ENCODE results near the gene BCL2L1.
A peak's percentile ranks its signal among the peaks of the same experiment; 100 is the strongest.

BCL2L1 gene

DNA sequence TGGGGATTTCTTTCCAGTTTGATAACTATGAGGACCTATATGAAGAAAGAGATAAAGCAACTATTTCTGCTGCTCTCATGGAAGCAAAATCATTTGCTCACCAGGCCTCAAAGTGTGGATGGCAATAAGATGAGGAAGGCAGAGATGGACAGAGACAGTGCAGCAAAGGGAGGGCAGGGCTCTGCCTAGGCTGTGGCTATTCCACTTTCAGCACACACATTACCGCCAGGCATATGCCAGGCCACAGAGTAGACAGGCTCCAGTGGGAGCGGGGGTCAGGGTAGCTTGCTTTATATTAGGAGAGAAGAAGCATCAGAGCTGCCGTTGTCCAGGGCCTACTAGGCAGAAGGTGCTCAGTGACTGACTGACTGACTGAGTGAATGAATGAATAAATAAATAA is 40.9 kb downstream of the BCL2L1 start:
- H3K4me1 Mint-ChIP-seq: peaks cover 98% of the 10 kb centered on the region
- H3K9me3 Mint-ChIP-seq: no peaks in the 10 kb centered on the region
- peak overlapping the region; percentile 79 for H3K27ac Mint-ChIP-seq
- no peak overlapping the region for H3K4me3 Mint-ChIP-seq
- H3K36me3 Mint-ChIP-seq (ENCODE audit: low read depth): peaks cover 86% of the 10 kb centered on the region
- ATAC-seq: no peak
- H3K27me3 Mint-ChIP-seq: no peaks in the 10 kb centered on the region
- no peak for DNase-seq

DNA sequence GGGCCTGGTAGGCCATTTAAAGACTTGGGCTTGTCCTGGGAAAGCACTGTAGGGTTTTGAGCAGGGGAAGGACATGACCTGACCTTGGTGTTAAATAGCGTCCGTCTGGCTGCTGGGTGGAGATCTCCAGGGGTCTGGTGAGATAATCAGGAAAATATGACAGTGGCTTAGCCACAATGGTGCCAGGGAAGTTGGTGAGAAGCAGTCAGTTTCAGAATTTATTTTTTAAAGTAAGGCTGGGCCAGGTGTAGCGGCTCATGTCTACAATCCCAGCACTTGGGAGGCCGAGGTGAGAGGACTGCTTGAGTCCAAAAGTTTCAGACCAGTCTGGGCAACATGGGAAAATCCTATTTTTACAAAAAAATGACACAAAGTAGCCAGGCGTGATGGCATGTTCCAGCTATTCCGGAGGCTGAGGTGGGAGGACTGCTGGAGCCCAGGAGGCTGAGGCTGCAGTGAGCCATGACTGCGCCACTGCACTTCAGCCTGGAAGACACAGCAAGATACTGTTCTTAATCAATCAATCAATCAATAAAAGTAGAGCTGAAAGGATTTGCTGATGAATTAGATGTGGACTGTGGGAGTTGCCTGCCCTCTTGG is 41.4 kb downstream of the BCL2L1 start:
- no peak for ATAC-seq
- H3K4me1 Mint-ChIP-seq: peaks cover 98% of the 10 kb centered on the region
- no peaks in the 10 kb centered on the region for H3K27me3 Mint-ChIP-seq
- H3K27ac Mint-ChIP-seq: peak overlapping the region; percentile 79
- H3K36me3 Mint-ChIP-seq (ENCODE audit: low read depth): peaks cover 86% of the 10 kb centered on the region
- H3K4me3 Mint-ChIP-seq: no peak overlapping the region
- DNase-seq: no peak
- H3K9me3 Mint-ChIP-seq: no peaks in the 10 kb centered on the region

DNA sequence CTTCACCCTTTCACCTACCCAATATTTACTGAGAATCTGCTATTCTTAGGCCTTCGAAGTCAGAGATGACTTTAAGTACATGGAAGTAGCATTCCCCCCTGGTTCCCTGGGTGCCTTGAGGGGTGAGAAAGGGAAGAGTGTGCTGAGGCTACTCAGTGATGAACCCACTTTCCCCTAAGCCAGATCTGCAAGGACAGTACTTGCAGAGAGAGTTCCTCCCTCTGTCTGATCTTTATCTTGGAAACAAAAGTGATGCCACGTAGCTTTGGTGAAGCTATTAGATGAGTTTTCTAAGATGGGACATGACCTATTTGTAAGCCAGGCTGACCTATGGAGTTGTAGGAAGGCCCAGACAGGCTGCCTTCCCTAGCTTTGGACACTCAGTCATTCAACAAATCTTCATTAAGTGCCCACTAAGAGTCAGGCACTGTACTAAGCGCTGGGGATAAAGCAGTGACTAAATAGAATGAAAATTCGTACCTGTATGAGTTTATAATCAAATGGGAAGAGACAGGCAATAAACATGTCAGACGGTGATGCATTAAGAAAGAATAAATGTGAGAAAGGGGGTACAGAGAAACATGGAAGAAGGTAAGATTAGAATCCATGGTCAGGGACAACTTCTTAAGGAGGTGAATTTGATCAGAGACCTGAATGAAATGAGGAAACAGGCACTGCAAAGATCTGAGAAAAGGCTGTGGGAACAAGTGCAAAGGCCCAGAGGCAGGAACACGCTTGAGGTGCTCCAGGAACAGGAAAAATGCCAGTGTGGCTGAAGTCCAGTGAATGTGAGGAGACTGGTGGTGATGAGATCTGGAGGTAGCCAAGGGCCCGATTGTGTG is 42.2 kb downstream of the BCL2L1 start:
- ATAC-seq (no peak), DNase-seq (no peak)
- Mint-ChIP-seq H3K27me3 (no peaks in the 10 kb centered on the region), H3K4me1 (peaks cover 98% of the 10 kb centered on the region), H3K4me3 (no peak overlapping the region), H3K9me3 (no peaks in the 10 kb centered on the region), H3K27ac (peak overlapping the region; percentile 79), H3K36me3 (ENCODE audit: low read depth) (peaks cover 87% of the 10 kb centered on the region)

DNA sequence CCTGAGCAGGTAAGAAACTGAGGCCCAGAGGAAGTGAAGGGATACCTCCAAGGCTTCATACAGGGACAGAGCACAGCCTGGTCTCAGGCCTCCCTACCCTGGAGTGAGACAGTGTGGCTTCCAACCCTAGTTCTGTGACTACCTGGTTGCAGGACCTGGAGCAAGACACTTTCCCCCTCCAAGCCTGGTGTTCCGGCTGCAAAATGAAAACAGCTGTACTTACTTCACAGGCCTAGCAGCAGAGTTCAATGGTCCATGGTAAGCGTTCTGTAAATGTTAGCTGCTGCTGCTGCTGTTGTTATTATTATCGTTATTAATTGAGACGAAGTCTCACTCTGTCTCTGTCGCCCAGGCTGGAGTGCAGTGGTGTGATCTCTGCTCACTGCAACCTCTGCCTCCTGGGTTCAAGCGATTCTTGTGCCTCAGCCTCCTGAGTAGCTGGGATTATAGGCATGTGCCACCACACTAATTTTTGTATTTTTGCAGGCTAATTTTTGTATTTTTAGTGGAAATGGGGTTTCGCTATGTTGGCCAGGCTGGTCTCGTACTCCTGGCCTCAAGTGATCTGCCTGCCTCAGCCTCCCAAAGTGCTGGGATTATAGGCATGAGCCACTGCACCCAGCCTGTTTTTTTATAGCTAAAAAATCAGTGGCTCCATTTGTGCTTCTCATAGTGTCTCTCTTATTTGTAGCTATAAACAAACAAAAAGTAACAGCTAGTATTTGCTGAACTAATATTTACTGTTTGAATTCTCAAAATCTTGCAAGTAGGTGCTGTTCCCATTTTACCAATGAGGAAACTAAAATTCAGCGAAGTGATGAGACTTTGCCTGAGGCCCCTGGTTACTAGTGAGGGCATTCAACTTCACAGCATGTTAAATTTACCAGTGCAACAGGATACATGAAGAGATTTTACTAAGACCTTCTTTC is 43.0 kb downstream of the BCL2L1 start:
- Mint-ChIP-seq H3K27ac (peak overlapping the region; percentile 94), H3K4me1 (peaks cover 98% of the 10 kb centered on the region), H3K27me3 (no peaks in the 10 kb centered on the region), H3K36me3 (ENCODE audit: low read depth) (peaks cover 87% of the 10 kb centered on the region), H3K9me3 (no peaks in the 10 kb centered on the region), H3K4me3 (no peak overlapping the region)
- ATAC-seq: no peak
- DNase-seq: no peak

DNA sequence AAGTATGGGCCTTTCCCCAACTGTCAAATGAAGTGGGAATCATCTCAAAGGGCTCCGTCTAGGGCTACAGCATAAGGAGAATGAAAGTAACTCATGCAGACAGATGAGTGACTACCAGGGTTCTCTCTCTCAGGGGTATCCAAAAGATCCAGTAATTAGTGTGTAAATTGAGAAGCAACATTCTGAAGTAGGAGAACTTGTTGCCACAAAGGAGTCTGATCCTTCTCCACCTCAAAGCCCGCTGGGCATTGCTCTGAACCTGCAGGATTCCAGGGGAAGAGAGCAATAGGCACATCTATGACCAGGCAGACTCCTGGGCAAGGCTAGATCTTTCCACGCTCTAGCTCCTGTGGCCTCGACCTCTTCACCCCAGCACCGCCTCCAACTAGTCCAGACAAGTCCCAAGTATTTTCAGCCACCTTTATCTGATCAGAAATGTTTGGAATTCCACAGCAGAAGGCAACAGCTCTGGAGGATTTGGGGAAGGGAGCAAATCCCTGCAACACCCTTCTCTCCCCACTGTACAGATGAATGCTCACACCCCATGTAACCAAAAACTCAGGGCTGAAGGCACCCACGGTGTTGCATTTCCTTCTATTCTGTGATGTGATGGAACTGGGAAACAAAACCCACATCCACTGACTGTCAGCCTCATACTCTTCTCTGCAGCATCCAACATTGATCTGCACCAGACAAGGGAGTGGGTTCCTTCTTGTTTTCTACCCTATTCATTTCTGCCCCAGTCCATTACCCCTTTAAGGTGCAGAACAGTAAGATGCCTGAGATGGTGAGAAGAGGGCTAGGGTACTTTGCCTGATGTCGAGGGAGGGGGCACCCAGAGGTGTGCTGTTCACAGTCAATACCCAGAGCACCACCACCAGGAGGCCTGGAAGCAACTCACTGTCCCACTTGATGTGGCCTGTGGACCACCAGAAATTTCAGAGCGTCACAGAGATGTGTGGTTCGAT is 44.0 kb downstream of the BCL2L1 start:
- H3K27ac Mint-ChIP-seq: peak overlapping the region; percentile 94
- no peaks in the 10 kb centered on the region for H3K27me3 Mint-ChIP-seq
- H3K4me1 Mint-ChIP-seq: peaks cover 98% of the 10 kb centered on the region
- no peak for ATAC-seq
- no peak for DNase-seq
- peaks cover 87% of the 10 kb centered on the region for H3K36me3 Mint-ChIP-seq (ENCODE audit: low read depth)
- peak overlapping the region; percentile 36 for H3K4me3 Mint-ChIP-seq
- H3K9me3 Mint-ChIP-seq: no peaks in the 10 kb centered on the region

DNA sequence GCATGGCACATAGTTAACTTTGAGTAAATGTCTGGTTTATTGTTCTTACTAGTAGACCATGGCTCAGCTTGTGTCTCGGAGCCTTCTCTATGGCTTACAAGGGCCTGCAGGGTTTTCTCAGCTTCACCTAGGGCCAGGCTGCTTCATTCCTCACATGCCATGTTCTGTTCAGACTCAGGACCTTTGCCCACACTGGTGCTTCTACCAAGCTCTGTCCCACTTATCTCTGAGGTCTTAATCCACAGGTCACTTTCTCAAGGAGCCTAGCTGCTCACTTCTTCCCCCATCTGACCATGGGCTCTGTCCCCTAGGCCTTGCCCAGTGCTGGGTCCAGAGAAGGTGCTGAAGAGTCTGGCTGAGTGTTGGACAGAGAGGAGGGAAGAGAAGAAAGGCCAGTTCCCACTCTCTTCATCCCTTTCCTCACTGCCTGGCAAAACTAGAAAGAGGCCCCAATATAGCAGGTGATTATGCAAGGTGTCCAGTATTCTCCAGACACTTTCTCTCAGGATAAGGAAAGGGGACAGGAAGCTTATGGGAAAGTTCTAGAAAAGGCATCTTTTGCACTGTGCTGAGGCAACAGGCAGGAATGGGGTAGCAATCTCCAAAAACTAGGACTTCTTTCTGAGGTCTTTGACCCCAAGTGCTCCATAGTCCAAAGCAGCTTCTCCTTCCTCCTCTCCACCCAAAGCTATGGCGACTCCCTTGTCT is 45.0 kb downstream of the BCL2L1 start:
- no peaks in the 10 kb centered on the region for H3K27me3 Mint-ChIP-seq
- H3K9me3 Mint-ChIP-seq: no peaks in the 10 kb centered on the region
- H3K36me3 Mint-ChIP-seq (ENCODE audit: low read depth): peaks cover 87% of the 10 kb centered on the region
- DNase-seq (no peak), ATAC-seq (no peak)
- H3K27ac Mint-ChIP-seq: peak overlapping the region; percentile 94
- peak overlapping the region; percentile 25 for H3K4me3 Mint-ChIP-seq
- H3K4me1 Mint-ChIP-seq: peaks cover 97% of the 10 kb centered on the region

DNA sequence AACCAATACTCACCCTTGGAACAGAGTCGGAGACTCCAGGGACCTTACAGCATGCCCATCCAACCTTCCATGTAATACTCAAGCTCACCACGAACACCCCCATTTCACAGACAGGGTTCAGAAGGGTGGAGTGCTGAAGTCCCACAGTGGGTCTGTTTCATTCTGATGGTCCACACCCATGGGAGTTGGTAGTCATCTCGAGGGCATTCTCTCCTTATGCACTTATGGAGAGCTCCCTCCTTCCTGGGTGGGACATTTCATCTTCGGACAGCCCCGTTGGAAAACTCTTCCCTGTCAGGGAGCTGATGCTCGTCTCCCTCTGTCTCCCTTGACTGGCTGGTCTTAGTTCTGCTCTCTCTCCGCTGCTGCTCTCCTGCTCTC is 46.1 kb downstream of the BCL2L1 start:
- Mint-ChIP-seq H3K4me1 (peaks cover 97% of the 10 kb centered on the region), H3K36me3 (ENCODE audit: low read depth) (peaks cover 88% of the 10 kb centered on the region), H3K27ac (peak overlapping the region; percentile 94), H3K27me3 (no peaks in the 10 kb centered on the region), H3K4me3 (peak overlapping the region; percentile 83), H3K9me3 (no peaks in the 10 kb centered on the region)
- ATAC-seq (no peak), DNase-seq (no peak)

DNA sequence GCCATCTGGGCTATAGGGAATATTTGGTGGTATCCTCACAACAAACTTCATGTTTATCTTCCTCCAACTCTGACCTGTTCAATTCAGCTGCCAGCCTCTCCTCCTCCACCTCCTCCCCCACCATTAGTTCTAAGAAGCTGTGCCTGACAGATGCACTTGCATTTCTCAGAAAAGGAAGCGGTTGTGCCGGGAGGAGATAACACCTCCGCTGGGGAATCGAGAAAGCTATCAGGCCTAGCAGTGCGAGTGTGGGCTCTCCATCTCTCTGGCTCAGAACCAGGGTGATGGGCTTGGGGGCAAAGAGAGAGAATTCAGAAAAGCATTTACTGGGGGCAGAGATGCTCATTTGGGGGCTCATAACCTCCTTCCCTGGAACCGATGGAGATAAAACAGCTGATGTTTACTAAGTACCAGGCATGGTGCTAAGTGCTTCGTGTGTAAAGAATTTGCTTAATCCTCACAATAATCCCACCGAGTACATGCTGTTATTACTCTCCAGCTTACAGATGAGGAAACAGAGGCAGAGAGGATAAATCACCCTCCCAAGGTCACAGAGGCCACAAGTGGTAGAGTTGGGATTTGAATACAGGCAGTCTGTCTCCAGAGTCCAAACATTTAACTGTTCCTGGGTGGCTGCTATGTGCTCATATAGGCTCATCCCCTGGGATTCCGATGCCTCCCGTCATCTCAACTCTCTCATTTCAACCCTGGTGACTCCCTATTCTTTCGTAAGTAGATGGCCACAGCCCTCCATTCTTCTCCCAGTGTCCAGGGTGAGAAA is 46.6 kb downstream of the BCL2L1 start:
- Mint-ChIP-seq H3K27me3 (no peaks in the 10 kb centered on the region), H3K4me1 (peaks cover 97% of the 10 kb centered on the region), H3K27ac (peak overlapping the region; percentile 94), H3K4me3 (peak overlapping the region; percentile 83), H3K36me3 (ENCODE audit: low read depth) (peaks cover 88% of the 10 kb centered on the region), H3K9me3 (no peaks in the 10 kb centered on the region)
- DNase-seq (peak; percentile 62), ATAC-seq (peak; percentile 73)

DNA sequence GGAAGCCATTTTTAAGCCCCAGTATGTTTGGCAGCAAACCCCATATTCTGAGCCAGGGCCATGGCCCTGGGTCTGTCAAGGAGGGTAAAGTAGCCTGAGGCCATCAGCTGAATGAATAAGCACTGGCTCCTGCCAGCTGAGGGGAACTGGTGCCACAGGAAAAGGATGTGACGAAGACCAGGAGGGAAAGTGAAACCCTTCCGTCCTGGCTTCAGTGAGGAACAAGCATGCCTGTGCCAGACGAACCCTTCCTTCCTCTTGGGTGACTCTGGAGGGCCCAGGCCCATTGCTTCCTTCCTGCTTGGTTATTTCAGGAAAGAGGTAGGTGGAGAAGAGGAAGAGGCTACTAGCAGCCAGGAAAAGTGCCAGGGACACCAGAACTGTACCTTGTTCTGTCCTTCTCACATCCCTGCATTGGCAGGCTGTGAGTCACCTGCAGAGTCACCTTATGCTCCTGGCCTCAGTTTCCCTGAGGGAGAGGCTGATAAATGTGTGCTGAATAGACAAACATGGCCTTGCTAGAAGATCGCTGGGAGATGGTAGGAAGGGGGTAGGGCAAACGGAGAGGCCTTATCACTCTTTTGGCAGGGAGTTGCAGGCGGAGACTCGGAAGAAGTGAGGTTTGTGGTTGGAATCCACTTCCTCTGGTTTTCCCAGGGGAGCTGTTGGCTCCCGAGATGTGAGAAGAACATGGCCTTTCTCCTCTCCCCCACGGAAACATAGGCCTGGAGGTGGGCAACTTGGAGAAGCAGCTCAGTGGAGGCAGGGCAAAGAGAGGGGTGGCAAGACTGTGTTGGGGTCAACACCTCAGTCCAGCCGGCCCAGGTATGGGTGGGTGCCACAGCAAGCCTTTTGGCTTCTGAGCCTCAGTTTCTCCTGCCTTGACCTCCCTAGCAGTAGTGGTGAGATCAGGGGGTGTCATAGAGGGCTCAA is 47.5 kb downstream of the BCL2L1 start:
- DNase-seq (peak; percentile 62), ATAC-seq (peak; percentile 72)
- Mint-ChIP-seq H3K4me1 (peaks cover 96% of the 10 kb centered on the region), H3K9me3 (no peaks in the 10 kb centered on the region), H3K36me3 (ENCODE audit: low read depth) (peaks cover 86% of the 10 kb centered on the region), H3K4me3 (peak overlapping the region; percentile 83), H3K27ac (peak overlapping the region; percentile 94), H3K27me3 (no peaks in the 10 kb centered on the region)

DNA sequence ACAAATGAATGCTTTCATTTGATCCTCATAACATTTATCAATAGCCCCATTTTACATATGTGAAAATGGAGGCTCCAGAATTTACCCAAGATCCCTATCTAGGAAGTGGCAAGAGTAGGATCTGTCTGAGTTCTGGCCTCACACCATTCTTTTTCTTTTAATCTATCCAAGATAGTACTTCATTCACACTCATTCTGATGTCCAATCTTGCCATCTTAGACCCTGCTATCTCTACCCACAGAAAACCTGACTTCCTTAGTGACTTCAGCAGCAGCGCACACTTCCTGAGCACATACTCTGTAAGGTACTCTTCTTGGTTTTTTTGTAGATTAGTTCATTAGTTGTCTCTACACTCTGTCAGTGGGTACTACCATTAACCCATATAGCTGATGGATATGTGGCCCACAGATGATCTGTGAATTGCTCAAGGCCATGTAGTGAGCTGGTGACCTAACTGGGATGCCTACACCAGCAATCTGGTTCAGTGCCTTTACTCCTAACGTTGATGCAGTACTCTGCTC is 48.7 kb downstream of the BCL2L1 start:
- Mint-ChIP-seq H3K4me1 (peaks cover 96% of the 10 kb centered on the region), H3K9me3 (no peaks in the 10 kb centered on the region), H3K27ac (peak overlapping the region; percentile 94), H3K36me3 (ENCODE audit: low read depth) (peaks cover 86% of the 10 kb centered on the region), H3K4me3 (peak overlapping the region; percentile 83), H3K27me3 (no peaks in the 10 kb centered on the region)
- no peak for ATAC-seq
- DNase-seq: no peak

DNA sequence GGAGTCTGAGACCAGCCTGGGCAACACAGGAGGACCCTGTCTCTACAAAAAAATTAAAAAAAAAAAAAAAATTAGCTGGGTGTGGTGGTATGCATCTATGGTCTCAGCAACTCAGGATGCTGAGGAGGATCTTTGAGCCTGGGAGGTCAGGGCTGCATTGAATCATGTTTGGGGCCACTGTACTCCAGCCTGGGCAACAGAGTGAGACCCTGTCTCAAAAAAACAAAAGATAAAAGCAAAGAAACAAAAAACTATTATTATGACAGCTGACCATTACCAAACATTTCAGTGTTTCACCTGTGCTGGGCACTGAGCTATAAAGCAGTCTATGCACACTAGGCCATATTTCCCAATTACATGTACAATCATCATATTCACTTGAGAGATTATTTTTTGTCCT is 49.2 kb downstream of the BCL2L1 start:
- DNase-seq (no peak), ATAC-seq (no peak)
- Mint-ChIP-seq H3K4me3 (no peak overlapping the region), H3K36me3 (ENCODE audit: low read depth) (peaks cover 84% of the 10 kb centered on the region), H3K9me3 (no peaks in the 10 kb centered on the region), H3K27me3 (no peaks in the 10 kb centered on the region), H3K27ac (peak overlapping the region; percentile 94), H3K4me1 (peaks cover 94% of the 10 kb centered on the region)

DNA sequence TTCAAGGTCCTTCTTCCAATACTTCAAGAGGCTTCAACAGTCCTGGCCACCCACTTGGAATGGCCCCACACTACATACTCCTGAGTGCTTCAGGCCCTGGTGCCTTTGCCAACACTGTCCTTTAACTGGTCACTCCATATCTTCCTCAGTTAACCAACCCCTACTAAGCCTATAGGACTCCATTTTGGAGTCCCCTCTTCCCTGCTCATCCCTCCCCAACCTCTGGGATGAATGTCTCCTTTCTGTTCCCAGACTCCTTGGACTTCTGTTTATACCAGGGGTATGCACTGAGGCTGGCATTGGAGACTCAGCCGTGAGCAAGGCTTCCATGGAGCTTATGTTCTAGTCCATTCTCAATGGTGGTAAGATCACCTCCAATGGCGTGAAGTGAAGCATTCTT is 51.3 kb downstream of the BCL2L1 start:
- Mint-ChIP-seq H3K27me3 (peaks cover 2% of the 10 kb centered on the region), H3K4me1 (peaks cover 91% of the 10 kb centered on the region), H3K4me3 (no peak overlapping the region), H3K36me3 (ENCODE audit: low read depth) (peaks cover 83% of the 10 kb centered on the region), H3K27ac (peak overlapping the region; percentile 34), H3K9me3 (no peaks in the 10 kb centered on the region)
- no peak for DNase-seq
- no peak for ATAC-seq
